Measurements from ENCODE around the gene CSNK1G2. TPM values are rescaled to one million over a fixed set of nuclear protein-coding genes. Genes with fewer than 3 reads are reported as not detected.
A peak's percentile ranks its signal among the peaks of the same experiment; 100 is the strongest.

Gene CSNK1G2
- total and polyA plus RNA-seq, 2 of the 13 experiments (the other 11 are each of a cell fraction or from before 2014, with no cell fraction given): 53.8 to 72.5 TPM

- TF ChIP-seq ZFP82 (CRISPR knock-in tag; IDR thresholded peaks at IDR 0.05; ENCODE audit: borderline replicate concordance): no peak
- TF ChIP-seq NFRKB (IDR thresholded peaks at IDR 0.05): no peak
- no peak for TF ChIP-seq ZNF10 (CRISPR knock-in tag; IDR thresholded peaks at IDR 0.05; ENCODE audit: borderline replicate concordance, low read depth)
- TF ChIP-seq, protein P1, sequence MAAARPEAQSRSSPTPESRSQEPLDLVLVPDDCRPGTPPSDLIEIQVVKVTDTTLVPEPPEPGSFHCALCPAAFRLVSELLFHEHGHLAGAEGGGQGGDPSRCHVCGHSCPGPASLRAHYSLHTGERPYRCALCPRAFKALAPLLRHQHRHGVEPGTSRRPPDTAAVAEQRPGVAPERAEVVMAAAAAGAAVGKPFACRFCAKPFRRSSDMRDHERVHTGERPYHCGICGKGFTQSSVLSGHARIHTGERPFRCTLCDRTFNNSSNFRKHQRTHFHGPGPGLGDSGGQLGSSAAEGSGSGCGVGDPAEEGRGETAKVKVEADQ (CRISPR knock-in tag; IDR thresholded peaks at IDR 0.05; ENCODE audit: borderline replicate concordance): peak; percentile 34; the same call in 1 of the 2 replicates
- peak; percentile 54; the same call in 1 of the 2 replicates for TF ChIP-seq KMT2A (CRISPR knock-in tag; IDR thresholded peaks at IDR 0.05)
- no peak for TF ChIP-seq XBP1 (CRISPR knock-in tag; IDR thresholded peaks at IDR 0.05)
- TF ChIP-seq, protein P2, sequence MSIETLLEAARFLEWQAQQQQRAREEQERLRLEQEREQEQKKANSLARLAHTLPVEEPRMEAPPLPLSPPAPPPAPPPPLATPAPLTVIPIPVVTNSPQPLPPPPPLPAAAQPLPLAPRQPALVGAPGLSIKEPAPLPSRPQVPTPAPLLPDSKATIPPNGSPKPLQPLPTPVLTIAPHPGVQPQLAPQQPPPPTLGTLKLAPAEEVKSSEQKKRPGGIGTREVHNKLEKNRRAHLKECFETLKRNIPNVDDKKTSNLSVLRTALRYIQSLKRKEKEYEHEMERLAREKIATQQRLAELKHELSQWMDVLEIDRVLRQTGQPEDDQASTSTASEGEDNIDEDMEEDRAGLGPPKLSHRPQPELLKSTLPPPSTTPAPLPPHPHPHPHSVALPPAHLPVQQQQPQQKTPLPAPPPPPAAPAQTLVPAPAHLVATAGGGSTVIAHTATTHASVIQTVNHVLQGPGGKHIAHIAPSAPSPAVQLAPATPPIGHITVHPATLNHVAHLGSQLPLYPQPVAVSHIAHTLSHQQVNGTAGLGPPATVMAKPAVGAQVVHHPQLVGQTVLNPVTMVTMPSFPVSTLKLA (IDR thresholded peaks at IDR 0.05): no peak; the same call in 1 of the 2 replicates
- TF ChIP-seq, protein P3, sequence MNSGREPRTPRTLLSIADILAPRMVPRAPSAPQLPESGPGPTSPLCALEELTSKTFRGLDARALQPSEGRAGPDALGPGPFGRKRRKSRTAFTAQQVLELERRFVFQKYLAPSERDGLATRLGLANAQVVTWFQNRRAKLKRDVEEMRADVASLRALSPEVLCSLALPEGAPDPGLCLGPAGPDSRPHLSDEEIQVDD (CRISPR knock-in tag; IDR thresholded peaks at IDR 0.05; ENCODE audit: borderline replicate concordance): no peak
- no peak for TF ChIP-seq ZFP36L1 (CRISPR knock-in tag; IDR thresholded peaks at IDR 0.05)
- peak; percentile 33; the same call in 1 of the 2 replicates for TF ChIP-seq ZNF713 (CRISPR knock-in tag; IDR thresholded peaks at IDR 0.05)
- TF ChIP-seq SYNCRIP (IDR thresholded peaks at IDR 0.05; ENCODE audit: insufficient read depth, low read depth, low read length): no peak
- no peak for TF ChIP-seq TERF1 (CRISPR knock-in tag; IDR thresholded peaks at IDR 0.05)
- no peak for TF ChIP-seq HDAC6 (IDR thresholded peaks at IDR 0.05; ENCODE audit: low read depth, low read length)
- no peak for TF ChIP-seq THYN1 (CRISPR knock-in tag; IDR thresholded peaks at IDR 0.05; ENCODE audit: borderline replicate concordance, low read depth)
- no peak for TF ChIP-seq IKZF4 (CRISPR knock-in tag; IDR thresholded peaks at IDR 0.05; ENCODE audit: borderline replicate concordance, low read depth, not compliant biosample characterization)
- peak; percentile 56; the same call in 1 of the 2 replicates for TF ChIP-seq ZNF33B (CRISPR knock-in tag; IDR thresholded peaks at IDR 0.05)
- no peak for TF ChIP-seq ARID2 (CRISPR knock-in tag; IDR thresholded peaks at IDR 0.05; ENCODE audit: borderline replicate concordance)
- TF ChIP-seq ZNF75D (CRISPR knock-in tag; IDR thresholded peaks at IDR 0.05; ENCODE audit: borderline replicate concordance): no peak
- TF ChIP-seq ZNF30 (CRISPR knock-in tag; IDR thresholded peaks at IDR 0.05): no peak
- peak; percentile 63; the same call in 1 of the 2 replicates for TF ChIP-seq RBAK (CRISPR knock-in tag; IDR thresholded peaks at IDR 0.05)
- TF ChIP-seq ZNF468 (CRISPR knock-in tag; IDR thresholded peaks at IDR 0.05): no peak
- no peak for TF ChIP-seq MEIS2 (CRISPR knock-in tag; IDR thresholded peaks at IDR 0.05)
- TF ChIP-seq ZBTB33 (CRISPR knock-in tag; IDR thresholded peaks at IDR 0.05): peak; percentile 36; the same call in 1 of the 2 replicates
Measured at GRCh38 chr19:1905110-1905862, 35.7 kb upstream of the CSNK1G2 start, which contains the start of the genes ADAT3 and SCAMP4 (continued).
